ENCODE results near the gene SGSH. TPM values are rescaled to one million over a fixed set of nuclear protein-coding genes. Genes with fewer than 3 reads are reported as not detected.

Gene SGSH
- total RNA-seq, 1 donor from 2014 or later, result 24.0 TPM

- DNase-seq (ENCODE audit: low read depth), result no peak
- H3K79me2 ChIP-seq (ENCODE audit: insufficient read depth, low read length), result no peaks in the 10 kb centered on the region
Measured at GRCh38 chr17:80214012-80214877, 5.9 kb downstream of the SGSH start.

GRCh38 chr17:80213643-80213975 is 6.5 kb downstream of the SGSH start:
- Histone ChIP-seq H3K36me3 (ENCODE audit: insufficient read depth, low read length) (no peaks in the 10 kb centered on the region), H3K27ac (ENCODE audit: low read depth, low read length) (no peak overlapping the region), H3K27me3 (ENCODE audit: insufficient read depth, low read length) (no peaks in the 10 kb centered on the region), H3K9ac (ENCODE audit: low read length) (no peak overlapping the region), H3K4me2 (ENCODE audit: low read length) (no peak overlapping the region), H4K20me1 (ENCODE audit: insufficient read depth, low read length) (peaks cover 16% of the 10 kb centered on the region), H3K79me2 (ENCODE audit: insufficient read depth, low read length) (no peaks in the 10 kb centered on the region), H3K9me3 (ENCODE audit: insufficient read depth, low read depth, low read length) (no peaks in the 10 kb centered on the region), H3K4me1 (ENCODE audit: insufficient read depth, low read length) (no peaks in the 10 kb centered on the region), H2AFZ (ENCODE audit: low read depth, low read length) (no peak overlapping the region), H3K4me3 (ENCODE audit: insufficient read depth, low read depth, low read length) (no peak overlapping the region)
- Mint-ChIP-seq H3K27me3 (ENCODE audit: low read depth, unreplicated experiment) (no peaks in the 10 kb centered on the region), H3K36me3 (ENCODE audit: low read depth, unreplicated experiment) (peaks cover 14% of the 10 kb centered on the region), H3K9me3 (ENCODE audit: unreplicated experiment) (peaks cover 1% of the 10 kb centered on the region), H3K4me3 (ENCODE audit: unreplicated experiment) (no peak overlapping the region), H3K27ac (ENCODE audit: unreplicated experiment) (no peak overlapping the region), H3K4me1 (ENCODE audit: low read depth, unreplicated experiment) (no peaks in the 10 kb centered on the region)
- FAIRE-seq (no peak), DNase-seq (ENCODE audit: low read depth) (no peak)
- TF ChIP-seq EZH2 (IDR thresholded peaks at IDR 0.05; ENCODE audit: insufficient read depth, low read length), result no peak
- TF ChIP-seq, protein P1, sequence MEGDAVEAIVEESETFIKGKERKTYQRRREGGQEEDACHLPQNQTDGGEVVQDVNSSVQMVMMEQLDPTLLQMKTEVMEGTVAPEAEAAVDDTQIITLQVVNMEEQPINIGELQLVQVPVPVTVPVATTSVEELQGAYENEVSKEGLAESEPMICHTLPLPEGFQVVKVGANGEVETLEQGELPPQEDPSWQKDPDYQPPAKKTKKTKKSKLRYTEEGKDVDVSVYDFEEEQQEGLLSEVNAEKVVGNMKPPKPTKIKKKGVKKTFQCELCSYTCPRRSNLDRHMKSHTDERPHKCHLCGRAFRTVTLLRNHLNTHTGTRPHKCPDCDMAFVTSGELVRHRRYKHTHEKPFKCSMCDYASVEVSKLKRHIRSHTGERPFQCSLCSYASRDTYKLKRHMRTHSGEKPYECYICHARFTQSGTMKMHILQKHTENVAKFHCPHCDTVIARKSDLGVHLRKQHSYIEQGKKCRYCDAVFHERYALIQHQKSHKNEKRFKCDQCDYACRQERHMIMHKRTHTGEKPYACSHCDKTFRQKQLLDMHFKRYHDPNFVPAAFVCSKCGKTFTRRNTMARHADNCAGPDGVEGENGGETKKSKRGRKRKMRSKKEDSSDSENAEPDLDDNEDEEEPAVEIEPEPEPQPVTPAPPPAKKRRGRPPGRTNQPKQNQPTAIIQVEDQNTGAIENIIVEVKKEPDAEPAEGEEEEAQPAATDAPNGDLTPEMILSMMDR (IDR thresholded peaks at IDR 0.05; ENCODE audit: insufficient read depth, low read depth, low read length), result no peak

More at GRCh38 chr17:80214012-80214877, 5.9 kb downstream of the SGSH start:
- Histone ChIP-seq H3K4me3 (ENCODE audit: insufficient read depth, low read depth, low read length) (no peak overlapping the region), H3K27ac (ENCODE audit: low read depth, low read length) (no peak overlapping the region), H3K27me3 (ENCODE audit: insufficient read depth, low read length) (no peaks in the 10 kb centered on the region), H3K36me3 (ENCODE audit: insufficient read depth, low read length) (no peaks in the 10 kb centered on the region), H4K20me1 (ENCODE audit: insufficient read depth, low read length) (peaks cover 19% of the 10 kb centered on the region), H3K4me1 (ENCODE audit: insufficient read depth, low read length) (peaks cover 3% of the 10 kb centered on the region), H3K9ac (ENCODE audit: low read length) (no peak overlapping the region), H3K4me2 (ENCODE audit: low read length) (no peak overlapping the region), H3K9me3 (ENCODE audit: insufficient read depth, low read depth, low read length) (no peaks in the 10 kb centered on the region), H2AFZ (ENCODE audit: low read depth, low read length) (no peak overlapping the region)
- H3K4me3 Mint-ChIP-seq (ENCODE audit: unreplicated experiment), result no peak overlapping the region
- H3K27me3 Mint-ChIP-seq (ENCODE audit: low read depth, unreplicated experiment), result no peaks in the 10 kb centered on the region
- TF ChIP-seq, protein P1 (IDR thresholded peaks at IDR 0.05; ENCODE audit: insufficient read depth, low read depth, low read length), result no peak
- no peak for TF ChIP-seq EZH2 (IDR thresholded peaks at IDR 0.05; ENCODE audit: insufficient read depth, low read length)
- H3K9me3 Mint-ChIP-seq (ENCODE audit: unreplicated experiment), result peaks cover 1% of the 10 kb centered on the region
- H3K4me1 Mint-ChIP-seq (ENCODE audit: low read depth, unreplicated experiment), result peaks cover under 1% of the 10 kb centered on the region
- no peak for FAIRE-seq
- peaks cover 14% of the 10 kb centered on the region for H3K36me3 Mint-ChIP-seq (ENCODE audit: low read depth, unreplicated experiment)
- no peak overlapping the region for H3K27ac Mint-ChIP-seq (ENCODE audit: unreplicated experiment)
